ENCODE measurements around the gene GNL3L. TPM values are rescaled to one million over a fixed set of nuclear protein-coding genes. Genes with fewer than 3 reads are reported as not detected.

The GNL3L gene
- total and polyA plus RNA-seq, 2 donors (not counting 1 experiment from before 2014, with no cell fraction given) = 14.5 to 47.2 TPM

DNA sequence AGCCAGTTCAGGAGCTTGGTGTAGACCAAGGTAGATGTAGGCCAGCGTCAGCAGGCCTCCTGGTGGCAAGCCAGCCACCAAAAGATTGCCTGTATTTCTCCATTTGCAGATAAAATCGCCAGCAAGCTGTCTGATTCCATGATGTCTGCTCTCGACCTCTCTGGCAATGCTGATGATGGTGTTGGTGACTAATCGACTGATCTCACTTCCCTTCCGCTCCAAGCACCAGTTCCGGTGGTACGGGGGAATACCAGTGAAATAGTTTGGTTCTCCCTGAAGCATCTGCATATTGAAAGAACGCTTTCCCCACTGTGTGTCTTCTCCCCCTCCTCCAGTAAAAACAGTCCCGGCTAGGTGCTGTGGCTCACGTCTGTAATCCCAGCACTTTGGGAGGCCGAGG lies 30.4 kb downstream of the GNL3L start:
- intact Hi-C loops (cut with micrococcal nuclease) = no loop called here

DNA sequence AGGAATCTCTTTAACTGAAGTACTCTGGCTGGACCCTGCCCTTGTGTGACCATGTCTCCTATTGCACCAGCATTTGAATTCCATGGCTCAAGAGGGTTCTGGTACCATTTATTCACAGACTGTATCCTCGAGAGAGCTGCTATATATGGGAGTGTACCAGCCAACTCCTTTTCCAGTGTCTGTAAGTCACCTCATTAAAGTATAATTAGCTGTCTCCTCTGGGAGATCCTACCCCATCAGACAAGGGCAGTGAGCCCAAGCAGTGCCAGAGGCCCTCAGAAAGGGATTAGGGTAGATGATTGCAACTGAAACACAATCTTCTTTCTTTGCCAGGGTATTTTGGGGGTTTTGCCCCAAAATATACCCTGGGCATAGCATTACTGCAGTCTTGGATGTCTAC lies 31.6 kb downstream of the GNL3L start:
- Histone ChIP-seq H2AFZ (ENCODE audit: insufficient read depth, low read depth, low read length, poor library complexity, severe bottlenecking) (no peak overlapping the region), H3K79me2 (ENCODE audit: control insufficient read depth, insufficient read depth, low read length) (no peaks in the 10 kb centered on the region), H3K4me2 (replicated peaks; ENCODE audit: low read depth, low read length, poor library complexity, severe bottlenecking) (no peak overlapping the region), H3K36me3 (replicated peaks in 1 of 2; ENCODE audit: control extremely low read depth in 1 of 2, control insufficient read depth in 1 of 2, extremely low read depth in 1 of 2, insufficient read depth in 2 of 2, low read length in 1 of 2) (peaks cover 0 to 31% of the 10 kb centered on the region in 2 experiments), H3K9me3 (ENCODE audit: control extremely low read depth in 1 of 3, control insufficient read depth in 2 of 3, insufficient read depth in 1 of 3, low read length in 2 of 3) (no peaks in the 10 kb centered on the region), H3K4me3 (ENCODE audit: control extremely low read depth in 1 of 5, extremely low read depth in 1 of 5, insufficient read depth in 1 of 5, low read depth in 2 of 5, low read length in 4 of 5) (no peak overlapping the region), H4K20me1 (ENCODE audit: control insufficient read depth, insufficient read depth, low read length, poor library complexity, severe bottlenecking) (no peaks in the 10 kb centered on the region), H3K4me1 (ENCODE audit: control insufficient read depth in 2 of 2, insufficient read depth in 2 of 2, low read length in 2 of 2) (no peaks in the 10 kb centered on the region), H3K27me3 (replicated peaks in 1 of 4; ENCODE audit: control extremely low read depth in 1 of 4, control insufficient read depth in 3 of 4, insufficient read depth in 4 of 4, low read length in 3 of 4) (no peaks in the 10 kb centered on the region), H3K27ac (ENCODE audit: low read length in 2 of 2) (no peak overlapping the region), H3K9ac (ENCODE audit: low read length) (no peak overlapping the region)
- POLR2A ChIA-PET = no interaction called here
- DNase-seq = no peak
- no CpG with 5 or more reads among the region's 1 CpG for WGBS (ENCODE audit: insufficient coverage)
- Mint-ChIP-seq H3K4me1 (no peaks in the 10 kb centered on the region), H3K9me3 (ENCODE audit: insufficient read depth) (no peaks in the 10 kb centered on the region), H3K4me3 (no peak overlapping the region), H3K27ac (no peak overlapping the region), H3K27me3 (no peaks in the 10 kb centered on the region)
- TF ChIP-seq EZH2 (IDR thresholded peaks at IDR 0.05; ENCODE audit: borderline replicate concordance, insufficient read depth, low read depth, low read length, poor library complexity, severe bottlenecking) = no peak
- TF ChIP-seq, protein P1, sequence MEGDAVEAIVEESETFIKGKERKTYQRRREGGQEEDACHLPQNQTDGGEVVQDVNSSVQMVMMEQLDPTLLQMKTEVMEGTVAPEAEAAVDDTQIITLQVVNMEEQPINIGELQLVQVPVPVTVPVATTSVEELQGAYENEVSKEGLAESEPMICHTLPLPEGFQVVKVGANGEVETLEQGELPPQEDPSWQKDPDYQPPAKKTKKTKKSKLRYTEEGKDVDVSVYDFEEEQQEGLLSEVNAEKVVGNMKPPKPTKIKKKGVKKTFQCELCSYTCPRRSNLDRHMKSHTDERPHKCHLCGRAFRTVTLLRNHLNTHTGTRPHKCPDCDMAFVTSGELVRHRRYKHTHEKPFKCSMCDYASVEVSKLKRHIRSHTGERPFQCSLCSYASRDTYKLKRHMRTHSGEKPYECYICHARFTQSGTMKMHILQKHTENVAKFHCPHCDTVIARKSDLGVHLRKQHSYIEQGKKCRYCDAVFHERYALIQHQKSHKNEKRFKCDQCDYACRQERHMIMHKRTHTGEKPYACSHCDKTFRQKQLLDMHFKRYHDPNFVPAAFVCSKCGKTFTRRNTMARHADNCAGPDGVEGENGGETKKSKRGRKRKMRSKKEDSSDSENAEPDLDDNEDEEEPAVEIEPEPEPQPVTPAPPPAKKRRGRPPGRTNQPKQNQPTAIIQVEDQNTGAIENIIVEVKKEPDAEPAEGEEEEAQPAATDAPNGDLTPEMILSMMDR (IDR thresholded peaks at IDR 0.05) = no peak
- no peak for ATAC-seq (ENCODE audit: low read depth)
- CTCF ChIA-PET = no interaction called here
- intact Hi-C loops (cut with micrococcal nuclease) = no loop called here

More for the DNA sequence above, 30.4 kb downstream of the GNL3L start:
- no peaks in the 10 kb centered on the region for H3K27me3 Mint-ChIP-seq
- Histone ChIP-seq H3K4me1 (ENCODE audit: control insufficient read depth in 2 of 2, insufficient read depth in 2 of 2, low read length in 2 of 2) (no peaks in the 10 kb centered on the region), H3K4me3 (ENCODE audit: control extremely low read depth in 1 of 5, extremely low read depth in 1 of 5, insufficient read depth in 1 of 5, low read depth in 2 of 5, low read length in 4 of 5) (no peak overlapping the region), H3K36me3 (replicated peaks in 1 of 2; ENCODE audit: control extremely low read depth in 1 of 2, control insufficient read depth in 1 of 2, extremely low read depth in 1 of 2, insufficient read depth in 2 of 2, low read length in 1 of 2) (peaks cover 0 to 36% of the 10 kb centered on the region in 2 experiments), H2AFZ (ENCODE audit: insufficient read depth, low read depth, low read length, poor library complexity, severe bottlenecking) (no peak overlapping the region), H3K27me3 (replicated peaks in 1 of 4; ENCODE audit: control extremely low read depth in 1 of 4, control insufficient read depth in 3 of 4, insufficient read depth in 4 of 4, low read length in 3 of 4) (no peaks in the 10 kb centered on the region), H4K20me1 (ENCODE audit: control insufficient read depth, insufficient read depth, low read length, poor library complexity, severe bottlenecking) (no peaks in the 10 kb centered on the region), H3K9ac (ENCODE audit: low read length) (no peak overlapping the region), H3K4me2 (replicated peaks; ENCODE audit: low read depth, low read length, poor library complexity, severe bottlenecking) (no peak overlapping the region), H3K79me2 (ENCODE audit: control insufficient read depth, insufficient read depth, low read length) (no peaks in the 10 kb centered on the region), H3K27ac (ENCODE audit: low read length in 2 of 2) (no peak overlapping the region), H3K9me3 (ENCODE audit: control extremely low read depth in 1 of 3, control insufficient read depth in 2 of 3, insufficient read depth in 1 of 3, low read length in 2 of 3) (no peaks in the 10 kb centered on the region)
- H3K27ac Mint-ChIP-seq = no peak overlapping the region
- ChIA-PET CTCF (interaction anchor here (0.6 kb wide), 1 partner anchor 448 kb away, joined by 3 read pairs; no protein-coding TSS in a partner anchor), POLR2A (no interaction called here)
- no peak overlapping the region for H3K4me3 Mint-ChIP-seq
- no peaks in the 10 kb centered on the region for H3K4me1 Mint-ChIP-seq
- H3K9me3 Mint-ChIP-seq (ENCODE audit: insufficient read depth) = no peaks in the 10 kb centered on the region
- 96% methylated on average over 4 of the region's 11 CpGs for WGBS (ENCODE audit: insufficient coverage)
- no peak for TF ChIP-seq EZH2 (IDR thresholded peaks at IDR 0.05; ENCODE audit: borderline replicate concordance, insufficient read depth, low read depth, low read length, poor library complexity, severe bottlenecking)
- TF ChIP-seq, protein P1 (IDR thresholded peaks at IDR 0.05) = no peak
- ATAC-seq (ENCODE audit: low read depth) (no peak), DNase-seq (no peak)

Measured in B cell (primary cell).